A673 (cell line): Measurements from ENCODE around the gene PGAP3. TPM values are rescaled to one million over a fixed set of nuclear protein-coding genes. Genes with fewer than 3 reads are reported as not detected.

Experiments used
- BruUV-seq: library from RNA; stranded (reverse); fragments of 400-500 nt; replicated peaks from 2 replicates; lab custom pipeline; 2021; lab: Mats Ljungman, UMichigan
- CTCF ChIA-PET: fragments of 300-600 bp; sonication (Branson Sonifier 250); formaldehyde crosslinking; loops from one replicate; lab custom pipeline; 2022; ENCODE audit warnings: antibody characterized with exemption; lab: Charles Lee
- POLR2A ChIA-PET: fragments of 300-600 bp; sonication (Branson Sonifier 250); formaldehyde crosslinking; loops from one replicate; lab custom pipeline; 2022; ENCODE audit warnings: antibody characterized with exemption; ENCODE audit not compliant: low non-redundant PET; lab: Charles Lee
- DNase-seq: peaks from one replicate; pipeline ENCODE4 v3.0.0-alpha.2; 2015; ENCODE audit warnings: low spot score
- H3K27ac ChIP-seq: fragments of 200-600 bp; sonication (generic); 2 replicates; pipeline ENCODE4 v1.5.1; 2016; ENCODE audit warnings: mixed run types, low read depth, mild to moderate bottlenecking, mixed read lengths, antibody characterized with exemption, low read length; ENCODE audit not compliant: poor library complexity, severe bottlenecking
- H3K27me3 ChIP-seq: fragments of 200-600 bp; sonication (generic); replicated peaks from 2 replicates; pipeline ENCODE4 v1.6.1; 2017; ENCODE audit warnings: mixed run types, low read depth, mild to moderate bottlenecking, mixed read lengths, antibody characterized with exemption, low read length; ENCODE audit not compliant: insufficient read depth, poor library complexity
- H3K36me3 ChIP-seq: fragments of 200-600 bp; sonication (generic); 2 replicates; pipeline ENCODE4 v1.6.1; 2016; ENCODE audit warnings: mixed run types, mild to moderate bottlenecking, mixed read lengths, antibody characterized with exemption, low read length; ENCODE audit not compliant: insufficient read depth, poor library complexity, severe bottlenecking
- H3K4me1 ChIP-seq: fragments of 200-600 bp; sonication (generic); 2 replicates; pipeline ENCODE4 v1.6.1; 2017; ENCODE audit warnings: mixed run types, mild to moderate bottlenecking, mixed read lengths, antibody characterized with exemption, low read length; ENCODE audit not compliant: insufficient read depth, poor library complexity, severe bottlenecking
- H3K4me3 ChIP-seq: fragments of 200-600 bp; sonication (generic); 2 replicates; pipeline ENCODE4 v1.5.1; 2016; ENCODE audit warnings: low read depth, mixed run types, mild to moderate bottlenecking, mixed read lengths, low read length; ENCODE audit not compliant: poor library complexity, severe bottlenecking
- H3K9me3 ChIP-seq: fragments of 200-600 bp; sonication (generic); 2 replicates; pipeline ENCODE4 v1.6.1; 2016; ENCODE audit warnings: mixed run types, low read depth, mild to moderate bottlenecking, mixed read lengths, antibody characterized with exemption, low read length; ENCODE audit not compliant: poor library complexity, severe bottlenecking
- CTCF ChIP-seq: fragments of 300-800, 200-600 bp; sonication (generic); conservative IDR thresholded peaks from 2 replicates; pipeline ENCODE4 v1.5.1; 2017; ENCODE audit warnings: low read depth, mild to moderate bottlenecking, antibody characterized with exemption, low read length, moderate library complexity, mixed read lengths
- EZH2 ChIP-seq: fragments of 200-600 bp; sonication (generic); IDR thresholded peaks from 2 replicates; pipeline ENCODE4 v1.6.1; 2017; ENCODE audit warnings: borderline replicate concordance, low read depth, mild to moderate bottlenecking, mixed read lengths, antibody characterized with exemption, low read length; ENCODE audit not compliant: poor library complexity, severe bottlenecking
- intact Hi-C: fragments of 100-400 bp; cut with micrococcal nuclease; formaldehyde crosslinking; loops from one replicate; pipeline ENCODE4 v1.10.0; 2022; ENCODE audit not compliant: unreplicated experiment
- total RNA-seq: library from RNA; stranded (reverse); gene quantifications from 2 replicates; pipeline ENCODE4 v1.2.3, GENCODE V29; 2021

The PGAP3 gene
- total RNA-seq, 1 experiment from 2014 or later: 3.6 TPM

- no peak for TF ChIP-seq EZH2
- TF ChIP-seq CTCF: no peak
- DNase-seq: no peak
- Histone ChIP-seq H3K4me1 (no peaks in the 10 kb centered on the region), H3K36me3 (no peaks in the 10 kb centered on the region), H3K27me3 (no peaks in the 10 kb centered on the region), H3K27ac (no peak overlapping the region), H3K9me3 (no peaks in the 10 kb centered on the region), H3K4me3 (no peak overlapping the region)
- intact Hi-C loops: no loop called here
- BruUV-seq: no TSS peak
- ChIA-PET POLR2A (interaction anchor here (0.7 kb wide), 1 partner anchor 584 kb away, joined by 3 read pairs; no protein-coding TSS in a partner anchor), CTCF (no interaction called here)
Measured at GRCh38 chr17:39658346-39658745, 29.5 kb downstream of the PGAP3 start.

- H3K27me3 ChIP-seq: no peaks in the 10 kb centered on the region
- TF ChIP-seq CTCF: no peak
- TF ChIP-seq EZH2: no peak
- no peak overlapping the region for H3K4me3 ChIP-seq
- no peaks in the 10 kb centered on the region for H3K9me3 ChIP-seq
- DNase-seq: no peak
- BruUV-seq: no TSS peak
- no peaks in the 10 kb centered on the region for H3K4me1 ChIP-seq
- H3K27ac ChIP-seq: no peak overlapping the region
- intact Hi-C loops: no loop called here
- ChIA-PET CTCF (interaction anchor here (0.7 to 1.0 kb wide), 2 partner anchors 33 to 865 kb away, joined by 3 read pairs; no protein-coding TSS in a partner anchor), POLR2A (no interaction called here)
- H3K36me3 ChIP-seq: no peaks in the 10 kb centered on the region
Measured at GRCh38 chr17:39655105-39655504, 32.8 kb downstream of the PGAP3 start.

GRCh38 chr17:39653662-39654331 lies 34.1 kb downstream of the PGAP3 start:
- Histone ChIP-seq H3K27ac (no peak overlapping the region), H3K36me3 (no peaks in the 10 kb centered on the region), H3K9me3 (no peaks in the 10 kb centered on the region), H3K4me3 (no peak overlapping the region), H3K27me3 (no peaks in the 10 kb centered on the region), H3K4me1 (no peaks in the 10 kb centered on the region)
- peak; percentile 55 for DNase-seq
- intact Hi-C loops: no loop called here
- ChIA-PET POLR2A (no interaction called here), CTCF (interaction anchor here (0.6 to 1.6 kb wide), 5 partner anchors 9 to 48 kb away, joined by 3 to 5 read pairs (median 4); partner anchors contain the start of gene STARD3)
- BruUV-seq: no TSS peak
- TF ChIP-seq CTCF (peak; percentile 71), EZH2 (no peak)
